ENCODE measurements around the gene AXIN1.

- TF ChIP-seq POLR2A (IDR thresholded peaks at IDR 0.05) (no peak), CTCF (IDR thresholded peaks at IDR 0.05) (no peak)
Observed at GRCh38 chr16:297832-298231, 54.7 kb downstream of the AXIN1 start.
